ENCODE results near the gene ROR1.
"Not testable (repeated sequence)": the region's sequence is repeated elsewhere in the genome, so short reads cannot be mapped to it uniquely, and the experiment has no call there.

The ROR1 gene

DNA sequence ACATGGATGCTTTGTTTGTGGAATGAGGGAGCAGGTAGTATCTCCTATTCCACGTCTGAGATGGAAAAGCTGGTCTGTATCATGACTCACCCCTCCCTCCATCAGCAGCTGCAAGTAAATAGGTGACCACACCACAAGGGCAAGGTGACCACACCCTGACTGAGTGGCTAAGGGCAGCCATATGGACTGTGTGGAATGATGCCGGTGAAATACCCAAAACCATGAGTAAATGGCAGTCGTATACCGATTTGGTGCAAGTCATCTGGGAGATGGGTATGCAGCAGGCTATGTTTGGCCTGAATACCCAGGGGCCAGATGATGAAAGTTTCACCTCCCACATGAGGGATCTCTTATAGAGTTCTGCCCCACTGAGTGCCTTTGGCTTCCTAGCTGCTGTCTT lies 413.8 kb downstream of the ROR1 start:
- no peaks in the 10 kb centered on the region for H3K9me3 Mint-ChIP-seq
- peaks cover 5% of the 10 kb centered on the region for H3K4me1 Mint-ChIP-seq (ENCODE audit: low read depth)
- no peak overlapping the region for H3K4me3 Mint-ChIP-seq
- no peaks in the 10 kb centered on the region for H3K36me3 Mint-ChIP-seq (ENCODE audit: low read depth)
- H3K27me3 Mint-ChIP-seq, result no peaks in the 10 kb centered on the region
- no peak overlapping the region for H3K27ac Mint-ChIP-seq

DNA sequence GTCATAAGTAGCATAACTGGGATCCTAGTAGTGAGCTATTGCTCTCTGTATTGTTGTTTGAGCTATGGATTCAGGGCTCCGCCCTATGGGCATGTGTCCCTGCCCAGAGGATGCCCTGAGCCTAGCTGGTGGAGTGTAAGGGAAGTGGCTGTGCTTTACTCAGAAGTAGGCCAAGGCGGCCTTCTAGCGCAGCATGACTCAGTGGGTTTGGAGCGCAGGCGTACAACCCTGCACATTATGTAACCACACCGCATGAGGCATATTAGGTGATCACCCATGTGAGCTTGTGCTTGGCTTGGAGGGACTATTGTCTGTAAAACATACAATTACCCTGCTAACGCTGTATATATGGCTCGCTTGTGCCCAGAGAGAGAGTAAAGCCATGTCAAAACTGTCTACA lies 418.5 kb downstream of the ROR1 start:
- no peaks in the 10 kb centered on the region for H3K27me3 Mint-ChIP-seq
- H3K4me3 Mint-ChIP-seq, result no peak overlapping the region
- H3K4me1 Mint-ChIP-seq (ENCODE audit: low read depth), result no peaks in the 10 kb centered on the region
- H3K36me3 Mint-ChIP-seq (ENCODE audit: low read depth), result no peaks in the 10 kb centered on the region
- no peaks in the 10 kb centered on the region for H3K9me3 Mint-ChIP-seq
- H3K27ac Mint-ChIP-seq, result no peak overlapping the region

DNA sequence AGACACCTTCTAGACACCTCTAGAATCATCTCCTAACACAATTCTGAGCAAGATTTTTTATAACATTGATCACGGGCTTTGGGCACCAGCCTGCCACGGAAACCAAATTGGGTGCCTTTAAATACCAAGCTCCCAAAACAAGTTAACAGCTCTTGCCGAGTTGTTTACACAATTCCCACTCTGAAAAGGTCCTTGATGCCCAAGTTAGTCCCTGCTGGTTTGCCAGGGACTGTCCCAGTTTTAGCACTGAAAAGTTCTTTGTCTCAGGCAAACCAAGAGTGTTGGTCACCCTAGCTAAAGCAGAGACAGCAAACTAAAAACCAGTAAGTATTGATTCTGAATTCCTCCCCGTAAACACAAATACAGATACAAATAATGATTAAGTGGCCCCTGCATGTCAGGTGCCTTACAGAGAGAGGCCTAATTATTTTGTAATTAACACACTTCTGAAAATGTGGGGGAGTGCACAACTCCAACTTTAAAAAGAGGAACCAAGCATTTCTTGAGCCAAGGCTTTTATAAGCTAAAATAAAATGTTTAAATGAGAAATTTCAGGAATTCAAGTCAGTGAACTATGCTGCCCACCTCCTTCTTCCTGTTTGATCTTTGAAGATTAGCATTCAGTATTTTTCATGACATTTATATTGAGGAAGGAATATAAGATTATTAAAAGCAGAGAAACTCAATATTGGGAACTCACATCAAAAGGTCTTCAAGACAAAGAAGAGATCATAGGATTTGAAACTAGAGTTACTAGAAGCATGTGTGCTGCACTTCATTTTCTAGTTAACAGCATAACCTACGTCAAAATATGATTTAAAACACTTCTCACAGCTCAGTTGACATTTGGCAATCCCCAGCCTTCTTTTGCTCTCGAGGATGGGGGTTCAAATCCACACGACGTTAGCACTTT lies 420.6 kb downstream of the ROR1 start:
- H3K4me1 Mint-ChIP-seq (ENCODE audit: low read depth), result peaks cover 6% of the 10 kb centered on the region
- H3K36me3 Mint-ChIP-seq (ENCODE audit: low read depth), result no peaks in the 10 kb centered on the region
- H3K4me3 Mint-ChIP-seq, result no peak overlapping the region
- no peak overlapping the region for H3K27ac Mint-ChIP-seq
- H3K9me3 Mint-ChIP-seq, result no peaks in the 10 kb centered on the region
- no peaks in the 10 kb centered on the region for H3K27me3 Mint-ChIP-seq

DNA sequence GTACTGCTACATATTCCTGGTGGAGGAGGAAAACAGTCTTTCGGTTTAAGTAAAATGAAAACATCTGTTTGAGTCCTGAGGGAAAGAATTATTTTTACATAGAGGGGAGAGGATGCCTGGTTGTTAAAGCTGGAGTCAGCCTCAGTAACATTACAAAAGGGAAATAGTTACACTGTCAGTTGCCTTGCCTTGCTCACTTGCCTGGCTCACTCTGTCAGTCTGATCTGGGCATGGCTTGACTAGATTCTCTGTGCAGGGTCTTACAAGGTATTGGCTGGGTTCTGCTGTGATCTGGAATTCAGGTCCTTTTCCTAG lies 421.2 kb downstream of the ROR1 start:
- Mint-ChIP-seq H3K27ac (no peak overlapping the region), H3K27me3 (no peaks in the 10 kb centered on the region), H3K9me3 (no peaks in the 10 kb centered on the region), H3K4me3 (no peak overlapping the region), H3K36me3 (ENCODE audit: low read depth) (no peaks in the 10 kb centered on the region), H3K4me1 (ENCODE audit: low read depth) (peaks cover 7% of the 10 kb centered on the region)

DNA sequence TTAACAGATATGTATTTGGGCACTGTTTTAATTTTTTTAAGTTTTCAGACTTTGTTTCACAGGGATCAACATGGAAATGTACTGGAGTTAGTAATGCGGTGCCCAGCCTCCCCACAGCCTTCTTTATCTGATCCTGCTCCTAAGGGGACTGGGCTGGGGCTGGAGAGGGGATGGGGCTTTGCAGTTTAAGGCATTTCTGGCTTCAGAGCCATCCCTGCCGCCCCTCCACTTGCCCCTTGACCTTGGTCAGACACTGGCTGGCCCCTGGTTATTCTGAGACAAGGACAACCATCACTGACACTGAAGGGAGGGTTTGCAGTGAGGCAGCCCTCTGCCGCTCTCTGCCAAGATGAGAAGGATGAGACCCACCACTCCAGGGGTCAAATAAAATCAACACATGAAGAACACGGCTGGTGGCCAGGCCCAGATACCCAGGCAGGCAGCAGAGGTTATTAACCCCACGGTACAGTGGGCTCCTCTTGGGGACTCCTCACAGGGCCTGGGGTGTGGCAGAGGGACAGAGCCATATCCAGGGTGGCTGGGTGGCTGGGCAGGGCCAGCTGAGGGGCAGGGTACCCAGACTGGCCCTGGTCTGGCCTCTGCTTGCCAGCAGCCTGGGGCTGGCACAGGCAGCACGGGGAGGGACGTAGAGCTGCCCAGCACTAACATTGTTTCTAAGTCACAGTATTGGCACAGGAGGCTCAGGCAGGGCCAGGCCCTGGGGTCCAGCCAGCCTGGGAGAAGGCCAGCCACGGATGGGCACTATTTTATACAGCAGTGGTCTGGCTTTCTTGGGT lies 422.5 kb downstream of the ROR1 start:
- Mint-ChIP-seq H3K4me1 (ENCODE audit: low read depth) (peaks cover 7% of the 10 kb centered on the region), H3K27me3 (no peaks in the 10 kb centered on the region), H3K4me3 (no peak overlapping the region), H3K9me3 (no peaks in the 10 kb centered on the region), H3K36me3 (ENCODE audit: low read depth) (no peaks in the 10 kb centered on the region), H3K27ac (no peak overlapping the region)

DNA sequence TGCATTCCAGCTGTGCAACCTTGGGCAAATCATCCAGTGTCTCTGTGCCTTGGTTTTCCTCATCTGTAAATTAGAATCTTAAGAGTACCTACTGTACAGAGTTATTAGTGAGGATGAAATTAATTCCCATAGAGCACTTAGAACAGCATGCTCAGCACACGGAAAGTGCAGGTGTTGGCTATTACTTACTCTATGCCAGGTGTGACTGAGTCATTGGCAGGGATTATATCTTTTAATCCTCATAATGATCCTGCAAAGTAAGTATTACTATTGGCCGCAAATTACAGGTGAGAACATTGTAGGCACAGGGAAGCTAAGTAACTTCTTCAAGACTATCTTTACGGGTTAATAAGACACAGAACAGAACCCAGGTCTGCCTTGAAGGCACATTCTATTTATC lies 423.3 kb downstream of the ROR1 start:
- H3K27me3 Mint-ChIP-seq, result no peaks in the 10 kb centered on the region
- H3K9me3 Mint-ChIP-seq, result no peaks in the 10 kb centered on the region
- H3K4me1 Mint-ChIP-seq (ENCODE audit: low read depth), result peaks cover 7% of the 10 kb centered on the region
- no peak overlapping the region for H3K27ac Mint-ChIP-seq
- no peak overlapping the region for H3K4me3 Mint-ChIP-seq
- no peaks in the 10 kb centered on the region for H3K36me3 Mint-ChIP-seq (ENCODE audit: low read depth)

DNA sequence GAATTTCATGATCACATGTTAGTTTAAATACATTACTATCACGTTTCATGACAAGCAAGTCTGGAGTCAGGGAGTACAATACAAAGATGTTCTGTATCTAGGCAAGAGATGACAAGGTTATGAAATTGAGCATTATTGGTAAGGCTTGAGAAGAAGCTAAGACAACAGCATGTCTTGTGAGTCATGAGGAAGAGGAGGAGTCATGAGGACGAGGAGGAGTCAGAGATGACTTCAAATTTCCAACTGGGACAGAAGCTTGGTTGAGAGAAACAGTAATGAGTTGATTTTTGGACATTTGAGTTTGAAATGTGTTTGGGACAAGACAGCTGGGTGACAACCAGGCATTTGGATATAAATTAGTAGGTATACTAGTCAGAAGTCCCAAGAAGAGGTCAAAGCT lies 425.3 kb downstream of the ROR1 start:
- Mint-ChIP-seq H3K4me1 (ENCODE audit: low read depth) (peaks cover 7% of the 10 kb centered on the region), H3K27ac (no peak overlapping the region), H3K9me3 (no peaks in the 10 kb centered on the region)

DNA sequence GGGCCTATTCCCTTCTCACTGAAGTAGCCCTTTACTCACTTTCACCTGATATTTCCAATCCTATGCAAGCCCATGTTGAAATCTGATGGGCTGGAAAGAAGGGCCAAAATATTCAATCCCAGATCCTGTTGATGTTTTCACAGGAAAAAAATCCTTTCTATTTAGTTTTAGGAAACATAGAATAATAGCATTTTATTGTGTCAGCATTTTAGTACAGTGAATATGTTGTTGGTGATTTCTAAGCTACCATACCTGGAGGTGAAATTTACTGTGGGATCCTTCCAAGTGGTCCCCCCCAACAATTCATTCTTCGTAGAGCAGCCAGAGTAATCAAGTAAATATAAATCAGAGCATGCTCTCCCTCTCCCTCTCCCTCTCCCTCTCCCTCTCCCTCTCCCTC lies 426.2 kb downstream of the ROR1 start:
- no peaks in the 10 kb centered on the region for H3K36me3 Mint-ChIP-seq (ENCODE audit: low read depth)
- H3K4me1 Mint-ChIP-seq (ENCODE audit: low read depth), result peaks cover 7% of the 10 kb centered on the region
- H3K27ac Mint-ChIP-seq, result no peak overlapping the region
- no peak overlapping the region for H3K4me3 Mint-ChIP-seq
- no peaks in the 10 kb centered on the region for H3K9me3 Mint-ChIP-seq
- peaks cover 10% of the 10 kb centered on the region for H3K27me3 Mint-ChIP-seq

More for the DNA sequence above, 425.3 kb downstream of the ROR1 start:
- no peaks in the 10 kb centered on the region for H3K36me3 Mint-ChIP-seq (ENCODE audit: low read depth)
- no peak overlapping the region for H3K4me3 Mint-ChIP-seq
- H3K27me3 Mint-ChIP-seq, result peaks cover 10% of the 10 kb centered on the region

DNA sequence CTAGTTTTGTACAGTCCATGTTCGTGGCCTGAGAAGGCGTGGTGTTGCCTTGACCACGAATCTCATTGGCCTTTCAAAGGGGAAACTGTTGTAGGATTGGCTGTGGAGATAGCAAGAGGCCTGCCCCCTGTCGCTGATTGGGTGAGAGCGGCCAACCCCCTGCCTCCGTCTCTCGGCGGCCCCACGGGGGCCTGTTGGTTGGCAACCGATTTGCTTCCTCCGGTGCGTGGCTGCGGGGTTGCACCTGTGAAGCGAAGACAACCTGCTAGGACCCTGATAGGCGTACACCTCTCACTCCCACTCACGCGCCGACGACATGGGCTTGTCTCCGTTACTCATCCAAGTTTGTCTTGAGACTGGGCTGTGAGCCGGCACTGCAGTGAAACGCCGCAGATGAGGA lies 429.6 kb downstream of the ROR1 start, which contains the start of gene UBE2U:
Gene UBE2U (plus strand): TSS at position 204 of the 400 bp plus-strand sequence. CDS start 428 bp downstream, outside the sequence.
- peaks cover 7% of the 10 kb centered on the region for H3K4me1 Mint-ChIP-seq (ENCODE audit: low read depth)
- H3K27me3 Mint-ChIP-seq, result peaks cover 24% of the 10 kb centered on the region
- H3K9me3 Mint-ChIP-seq, result no peaks in the 10 kb centered on the region
- H3K4me3 Mint-ChIP-seq, result no peak within 1 kb of the TSS
- no peaks in the 10 kb centered on the region for H3K36me3 Mint-ChIP-seq (ENCODE audit: low read depth)
- no peak within 1 kb of the TSS for H3K27ac Mint-ChIP-seq

DNA sequence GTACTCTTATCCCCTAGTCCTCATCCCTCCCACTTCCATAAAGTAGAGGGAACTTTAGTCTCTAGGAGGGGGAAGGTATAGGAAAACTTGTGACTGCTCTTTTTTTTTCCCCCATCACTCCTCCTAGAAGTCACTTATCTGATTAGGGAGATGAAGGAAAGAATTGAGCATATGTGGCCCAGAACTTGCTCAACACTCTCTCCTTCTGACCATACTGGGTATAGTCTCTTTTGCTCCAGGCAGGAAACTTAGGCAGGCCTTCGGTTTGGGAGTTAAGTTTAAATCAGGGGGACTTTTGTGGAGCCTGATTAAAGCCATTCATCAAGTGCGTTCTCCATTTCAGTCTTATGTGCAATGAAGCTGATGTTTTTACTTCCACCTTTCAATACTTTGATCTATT lies 435.4 kb downstream of the ROR1 start:
- Mint-ChIP-seq H3K4me3 (no peak overlapping the region), H3K27ac (no peak overlapping the region), H3K4me1 (ENCODE audit: low read depth) (no peaks in the 10 kb centered on the region), H3K27me3 (peaks cover 36% of the 10 kb centered on the region), H3K9me3 (no peaks in the 10 kb centered on the region), H3K36me3 (ENCODE audit: low read depth) (no peaks in the 10 kb centered on the region)

DNA sequence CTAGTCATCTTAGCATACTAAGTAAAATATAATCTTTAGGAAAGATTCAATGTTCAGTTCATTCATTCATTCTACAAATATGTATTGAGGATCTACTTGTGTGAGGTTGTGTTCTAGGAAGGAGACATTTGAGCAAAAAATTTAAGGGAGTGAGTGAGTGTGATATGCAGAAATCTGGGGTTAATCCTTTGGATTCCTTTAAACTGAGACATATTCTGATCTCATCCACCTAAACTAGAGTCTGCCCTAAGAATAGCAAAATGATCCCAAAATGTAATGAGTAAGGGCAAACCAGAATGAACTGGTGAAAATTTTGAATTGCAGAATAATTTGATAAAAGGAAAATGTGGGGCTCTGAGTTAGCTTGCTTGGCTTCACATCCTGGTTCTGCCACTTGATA lies 438.2 kb downstream of the ROR1 start:
- H3K9me3 Mint-ChIP-seq, result no peaks in the 10 kb centered on the region
- H3K4me1 Mint-ChIP-seq (ENCODE audit: low read depth), result no peaks in the 10 kb centered on the region
- no peaks in the 10 kb centered on the region for H3K36me3 Mint-ChIP-seq (ENCODE audit: low read depth)

DNA sequence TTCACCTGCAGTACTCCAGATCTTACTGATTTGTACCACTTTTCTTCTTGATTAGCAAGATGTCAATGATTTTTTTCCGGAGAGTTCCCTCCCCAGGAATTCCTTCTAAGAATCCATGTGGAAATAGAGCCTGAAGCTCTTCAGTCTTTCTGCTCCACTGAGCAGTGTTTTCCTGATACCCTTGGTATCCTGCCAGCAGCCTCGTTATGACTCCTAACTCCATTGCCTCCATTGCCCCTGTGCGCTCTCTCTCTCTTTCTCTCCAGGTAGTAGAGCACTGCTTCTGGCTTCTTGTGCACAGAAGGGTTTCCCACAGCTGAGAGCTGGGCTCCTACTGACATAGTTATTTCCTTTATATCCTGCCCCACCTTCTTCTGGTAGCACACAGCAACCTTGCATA lies 441.8 kb downstream of the ROR1 start:
- H3K27me3 Mint-ChIP-seq, result peaks cover 46% of the 10 kb centered on the region
- H3K9me3 Mint-ChIP-seq, result no peaks in the 10 kb centered on the region
- no peak overlapping the region for H3K4me3 Mint-ChIP-seq
- no peak overlapping the region for H3K27ac Mint-ChIP-seq
- H3K4me1 Mint-ChIP-seq (ENCODE audit: low read depth), result no peaks in the 10 kb centered on the region
- no peaks in the 10 kb centered on the region for H3K36me3 Mint-ChIP-seq (ENCODE audit: low read depth)

More for the DNA sequence above, 438.2 kb downstream of the ROR1 start:
- Mint-ChIP-seq H3K27ac (no peak overlapping the region), H3K4me3 (no peak overlapping the region), H3K27me3 (peaks cover 44% of the 10 kb centered on the region)

DNA sequence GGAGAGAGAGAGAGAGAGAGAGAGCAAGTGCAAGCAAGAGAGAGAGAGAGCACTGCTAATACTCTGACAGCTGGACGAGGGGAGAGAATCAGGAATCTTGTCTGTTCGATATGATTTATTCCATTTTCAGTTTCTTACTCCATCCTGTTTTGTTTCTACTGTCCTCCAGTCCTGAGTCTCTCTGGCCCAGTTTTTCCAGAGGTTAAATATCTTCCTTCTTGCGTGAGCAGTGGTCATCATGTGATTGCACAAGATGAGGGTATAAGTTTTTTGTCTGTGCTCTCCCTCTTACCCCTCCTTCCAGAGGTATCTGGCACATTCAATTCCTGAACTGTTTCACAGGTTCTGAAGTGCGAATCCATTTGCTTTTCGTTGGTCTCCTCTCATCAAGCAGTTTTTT lies 446.4 kb downstream of the ROR1 start:
- H3K4me3 Mint-ChIP-seq, result no peak overlapping the region
- no peak overlapping the region for H3K27ac Mint-ChIP-seq
- no peaks in the 10 kb centered on the region for H3K36me3 Mint-ChIP-seq (ENCODE audit: low read depth)
- no peaks in the 10 kb centered on the region for H3K9me3 Mint-ChIP-seq
- peaks cover 34% of the 10 kb centered on the region for H3K27me3 Mint-ChIP-seq
- peaks cover 13% of the 10 kb centered on the region for H3K4me1 Mint-ChIP-seq (ENCODE audit: low read depth)

DNA sequence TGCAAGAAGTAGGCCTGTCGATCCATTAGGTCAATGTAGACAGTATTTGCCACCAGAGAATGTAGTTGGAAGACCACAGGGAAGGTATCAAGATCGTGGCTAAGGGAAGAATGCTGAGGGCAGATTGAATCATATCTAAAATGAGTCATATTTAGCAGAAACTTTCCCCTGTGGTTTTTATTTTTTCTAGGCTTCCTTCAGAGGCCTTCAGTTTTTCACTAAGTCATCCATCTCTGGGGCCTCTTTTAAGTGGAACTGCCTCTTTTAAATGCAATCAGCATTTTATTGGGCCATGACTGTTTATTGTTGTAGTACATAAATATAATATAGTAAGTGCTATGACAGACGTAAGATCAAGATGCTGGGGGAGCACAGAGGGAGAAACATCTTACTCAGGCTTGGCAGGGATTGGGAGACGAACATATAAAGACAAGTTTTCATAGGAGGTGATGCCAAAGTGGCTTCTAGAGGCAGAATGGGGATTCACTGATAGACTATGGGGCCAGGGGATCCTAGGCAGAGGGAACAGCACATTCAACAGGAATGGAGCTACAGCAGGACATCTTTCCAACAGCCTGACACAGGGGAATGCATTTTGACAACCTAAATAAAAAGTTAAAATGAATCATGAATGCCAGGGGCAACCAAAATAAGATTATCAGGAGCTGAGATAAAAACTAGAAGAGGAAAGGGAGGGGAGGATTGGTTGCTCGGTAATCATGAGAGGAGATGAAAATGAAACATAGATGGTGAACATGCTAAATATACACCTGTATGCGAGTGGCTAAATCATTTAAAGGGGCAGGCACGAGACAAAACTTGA lies 449.7 kb downstream of the ROR1 start:
- peaks cover 13% of the 10 kb centered on the region for H3K4me1 Mint-ChIP-seq (ENCODE audit: low read depth)
- H3K36me3 Mint-ChIP-seq (ENCODE audit: low read depth), result no peaks in the 10 kb centered on the region
- H3K27ac Mint-ChIP-seq, result no peak overlapping the region
- H3K9me3 Mint-ChIP-seq, result no peaks in the 10 kb centered on the region
- H3K4me3 Mint-ChIP-seq, result no peak overlapping the region
- H3K27me3 Mint-ChIP-seq, result peaks cover 24% of the 10 kb centered on the region

DNA sequence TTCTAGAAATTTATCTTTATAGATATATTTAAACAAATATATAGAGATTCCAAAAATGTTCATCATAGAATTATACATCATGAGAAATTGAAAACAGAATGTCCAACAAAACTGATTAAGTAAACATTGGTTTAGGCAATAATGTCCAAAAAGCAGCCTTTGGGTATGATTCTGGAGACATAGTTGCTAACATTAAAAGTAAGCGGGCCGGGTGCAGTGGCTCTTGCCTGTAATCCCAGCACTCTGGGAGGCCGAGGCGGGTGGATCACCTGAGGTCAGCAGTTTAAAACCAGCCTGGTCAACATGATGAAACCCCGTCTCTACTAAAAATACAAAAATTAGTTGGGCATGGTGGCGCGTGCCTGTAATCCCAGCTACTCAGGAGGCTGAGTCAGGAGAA lies 450.4 kb downstream of the ROR1 start:
- H3K27ac Mint-ChIP-seq; H3K4me3 Mint-ChIP-seq; H3K9me3 Mint-ChIP-seq; H3K36me3 Mint-ChIP-seq (ENCODE audit: low read depth): not testable (repeated sequence)
- Mint-ChIP-seq H3K4me1 (ENCODE audit: low read depth) (peaks cover 13% of the 10 kb centered on the region), H3K27me3 (peaks cover 22% of the 10 kb centered on the region)
